ENCODE results near the gene NCMAP. TPM values are rescaled to one million over a fixed set of nuclear protein-coding genes. Genes with fewer than 3 reads are reported as not detected.
A peak's percentile ranks its signal among the peaks of the same experiment; 100 is the strongest.

The NCMAP gene
- total RNA-seq, 4 donors from 2014 or later = 0.12 to 0.19 TPM; not detected in 2

DNA sequence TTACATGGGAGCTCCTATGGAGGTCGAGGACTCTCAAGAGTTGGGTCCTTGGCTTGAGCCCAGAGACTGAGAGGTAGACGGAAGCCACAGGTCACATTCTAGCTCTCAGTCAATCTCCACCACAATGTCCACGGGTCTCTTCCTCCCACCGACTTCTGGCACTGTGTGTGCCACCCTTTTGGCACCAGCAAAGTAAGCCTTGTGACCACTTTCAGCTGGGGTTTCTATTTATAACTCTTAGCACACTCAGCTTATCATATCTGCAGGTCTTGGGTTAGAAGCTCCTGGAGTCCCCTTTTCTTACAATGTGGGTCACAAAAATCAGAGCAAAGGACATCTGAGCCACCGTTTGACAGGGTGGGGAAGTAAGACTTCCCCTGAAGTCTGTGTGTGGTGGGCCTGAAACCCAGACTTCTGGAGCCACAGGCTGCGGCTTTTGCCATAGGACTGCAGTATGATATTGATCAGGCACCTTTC is 28.3 kb downstream of the NCMAP start:
- no peaks in the 10 kb centered on the region for H3K9me3 ChIP-seq
- 38 to 57% methylated on average over 5 to 6 of the region's 6 CpGs for WGBS, 2 donors
- no peak for TF ChIP-seq POLR2A (IDR thresholded peaks at IDR 0.05)
- TF ChIP-seq, protein P1, sequence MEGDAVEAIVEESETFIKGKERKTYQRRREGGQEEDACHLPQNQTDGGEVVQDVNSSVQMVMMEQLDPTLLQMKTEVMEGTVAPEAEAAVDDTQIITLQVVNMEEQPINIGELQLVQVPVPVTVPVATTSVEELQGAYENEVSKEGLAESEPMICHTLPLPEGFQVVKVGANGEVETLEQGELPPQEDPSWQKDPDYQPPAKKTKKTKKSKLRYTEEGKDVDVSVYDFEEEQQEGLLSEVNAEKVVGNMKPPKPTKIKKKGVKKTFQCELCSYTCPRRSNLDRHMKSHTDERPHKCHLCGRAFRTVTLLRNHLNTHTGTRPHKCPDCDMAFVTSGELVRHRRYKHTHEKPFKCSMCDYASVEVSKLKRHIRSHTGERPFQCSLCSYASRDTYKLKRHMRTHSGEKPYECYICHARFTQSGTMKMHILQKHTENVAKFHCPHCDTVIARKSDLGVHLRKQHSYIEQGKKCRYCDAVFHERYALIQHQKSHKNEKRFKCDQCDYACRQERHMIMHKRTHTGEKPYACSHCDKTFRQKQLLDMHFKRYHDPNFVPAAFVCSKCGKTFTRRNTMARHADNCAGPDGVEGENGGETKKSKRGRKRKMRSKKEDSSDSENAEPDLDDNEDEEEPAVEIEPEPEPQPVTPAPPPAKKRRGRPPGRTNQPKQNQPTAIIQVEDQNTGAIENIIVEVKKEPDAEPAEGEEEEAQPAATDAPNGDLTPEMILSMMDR (IDR thresholded peaks at IDR 0.05) = no peak
- H3K27ac ChIP-seq = no peak overlapping the region
- peaks cover 0 to 3% (median 0%) of the 10 kb centered on the region in 3 donors for H3K4me1 ChIP-seq
- peaks cover 0 to 30% (median 1%) of the 10 kb centered on the region in 4 donors for H3K27me3 ChIP-seq
- no peak overlapping the region for H3K4me3 ChIP-seq
- DNase-seq = no peak
- H3K36me3 ChIP-seq = no peaks in the 10 kb centered on the region
- intact Hi-C loops (cut with DNase I) = no loop called here

DNA sequence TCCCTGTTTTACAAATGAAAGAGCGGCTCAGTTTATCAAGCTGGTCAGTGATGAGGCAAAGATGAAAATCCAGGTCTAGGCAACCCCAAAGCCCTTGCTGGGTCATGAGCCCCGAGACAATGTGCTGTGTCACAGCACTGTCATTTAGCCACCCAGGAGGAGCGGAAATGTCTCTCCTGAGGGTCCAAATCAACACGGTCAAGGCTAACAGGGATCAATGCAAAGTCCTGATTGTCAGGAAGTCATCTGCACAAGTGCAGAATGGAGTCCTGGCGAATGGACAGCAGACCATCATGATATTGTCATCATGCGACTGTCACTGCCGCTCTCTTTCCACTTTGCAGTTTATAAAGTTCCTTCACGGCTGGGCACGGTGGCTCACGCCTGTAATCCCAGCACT is 30.2 kb downstream of the NCMAP start:
- WGBS, 2 donors = 78 to 82% methylated on average over 7 to 10 of the region's 10 CpGs
- Histone ChIP-seq H3K4me1 (peaks cover 0 to 3% (median 0%) of the 10 kb centered on the region in 3 donors), H3K9me3 (no peaks in the 10 kb centered on the region), H3K36me3 (no peaks in the 10 kb centered on the region), H3K27me3 (peaks cover 0 to 38% (median 1%) of the 10 kb centered on the region in 4 donors), H3K4me3 (no peak overlapping the region), H3K27ac (no peak overlapping the region)
- intact Hi-C loops (cut with DNase I) = no loop called here
- TF ChIP-seq POLR2A (IDR thresholded peaks at IDR 0.05) = no peak
- TF ChIP-seq, protein P1 (IDR thresholded peaks at IDR 0.05) = no peak
- DNase-seq = no peak

DNA sequence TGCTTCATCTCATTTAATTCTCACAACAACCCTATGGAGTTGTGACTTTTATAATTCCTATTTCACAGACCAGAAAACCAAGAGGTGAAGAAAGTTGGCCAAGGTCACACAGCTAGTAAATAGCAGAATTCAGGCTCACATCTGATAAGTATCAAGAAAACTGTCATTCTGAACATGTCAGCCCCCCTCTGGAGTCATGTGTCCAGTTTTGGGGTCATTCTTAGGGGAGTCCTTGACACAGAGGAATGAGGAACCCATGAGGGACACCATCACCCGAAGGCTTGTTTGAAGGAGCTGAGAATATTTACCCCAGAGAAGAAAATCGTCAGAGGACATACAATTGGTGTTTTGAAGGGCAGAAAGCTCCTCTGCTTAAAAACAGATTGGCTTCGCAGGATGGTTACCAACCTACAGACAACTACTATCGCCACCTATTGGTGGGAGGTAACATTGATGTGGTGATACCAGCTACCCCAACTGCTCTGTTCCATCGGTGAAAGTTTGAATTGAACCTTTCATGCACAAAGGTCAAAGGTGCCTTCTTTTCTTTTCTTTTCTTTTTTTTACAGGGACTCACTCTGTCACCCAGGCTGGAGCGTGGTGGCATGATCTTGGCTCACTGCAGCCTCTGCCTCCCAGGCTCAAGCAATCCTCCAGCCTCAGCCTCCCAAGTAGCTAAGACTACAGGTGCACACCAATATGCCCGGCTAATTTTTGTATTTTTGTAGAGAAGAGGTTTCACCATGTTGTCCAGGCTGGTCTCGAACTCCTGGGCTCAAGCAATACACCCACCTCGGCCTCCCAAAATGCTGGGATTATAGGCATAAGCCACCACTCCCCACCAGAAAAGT is 31.3 kb downstream of the NCMAP start:
- no peak for DNase-seq
- TF ChIP-seq, protein P1 (IDR thresholded peaks at IDR 0.05) = peak; percentile 65 to 76 (median 72)
- no peak for TF ChIP-seq POLR2A (IDR thresholded peaks at IDR 0.05)
- 17 to 29% methylated on average over 9 of the region's 9 CpGs for WGBS, 2 donors
- Histone ChIP-seq H3K4me1 (peaks cover 0 to 10% (median 0%) of the 10 kb centered on the region in 3 donors), H3K36me3 (no peaks in the 10 kb centered on the region), H3K27ac (no peak overlapping the region), H3K27me3 (peaks cover 0 to 38% (median 1%) of the 10 kb centered on the region in 4 donors), H3K9me3 (no peaks in the 10 kb centered on the region), H3K4me3 (no peak overlapping the region)
- intact Hi-C loops (cut with DNase I) = no loop called here

DNA sequence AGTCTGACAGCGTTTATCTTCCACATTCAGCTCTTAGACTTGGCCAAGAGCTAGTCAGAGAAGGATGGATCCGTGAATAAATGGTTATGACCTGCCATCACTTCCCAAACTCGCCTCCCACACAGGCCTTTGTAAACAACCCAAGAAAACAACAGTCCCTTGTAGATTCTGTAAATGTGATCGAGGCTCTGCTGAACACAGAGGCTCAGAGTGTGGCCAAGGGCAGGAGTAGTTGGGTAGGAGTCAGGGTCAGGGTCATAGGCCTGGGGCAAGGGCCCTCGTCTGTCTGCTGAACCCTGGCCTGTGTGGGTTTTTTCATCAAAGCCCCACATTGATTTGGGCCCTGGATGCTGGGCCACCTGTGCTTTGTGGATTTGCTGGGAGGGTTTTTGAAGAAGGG is 32.7 kb downstream of the NCMAP start:
- 63 to 69% methylated on average over 5 of the region's 5 CpGs for WGBS, 2 donors
- intact Hi-C loops (cut with DNase I) = no loop called here
- H3K9me3 ChIP-seq = no peaks in the 10 kb centered on the region
- H3K4me3 ChIP-seq = no peak overlapping the region
- H3K27me3 ChIP-seq = peaks cover 0 to 38% (median 1%) of the 10 kb centered on the region in 4 donors
- no peaks in the 10 kb centered on the region for H3K36me3 ChIP-seq
- peaks cover 0 to 10% (median 0%) of the 10 kb centered on the region in 3 donors for H3K4me1 ChIP-seq
- no peak for DNase-seq
- H3K27ac ChIP-seq = no peak overlapping the region
- TF ChIP-seq POLR2A (IDR thresholded peaks at IDR 0.05) = no peak
- TF ChIP-seq, protein P1 (IDR thresholded peaks at IDR 0.05) = no peak

DNA sequence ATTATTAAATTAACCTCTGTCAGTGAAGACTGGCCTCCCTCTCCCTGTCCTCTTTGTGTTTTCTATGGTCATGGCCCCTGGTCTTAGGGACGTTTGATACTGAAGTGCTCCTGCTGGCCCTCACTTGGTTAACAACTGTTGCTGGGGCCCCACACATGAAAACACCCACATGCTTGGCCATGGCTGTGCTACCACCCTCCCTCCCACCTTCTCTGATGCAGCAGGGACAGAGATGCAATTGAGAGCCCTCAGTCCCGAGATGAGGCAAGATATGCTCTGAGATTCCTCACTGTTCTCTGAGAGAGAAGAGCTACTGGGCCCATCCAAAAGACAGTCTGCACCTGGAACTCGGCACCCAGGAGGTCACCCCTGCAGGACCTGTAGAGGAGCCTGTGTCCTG is 33.3 kb downstream of the NCMAP start:
- TF ChIP-seq POLR2A (IDR thresholded peaks at IDR 0.05) = no peak
- TF ChIP-seq, protein P1 (IDR thresholded peaks at IDR 0.05) = no peak
- peaks cover 0 to 31% (median 1%) of the 10 kb centered on the region in 4 donors for H3K27me3 ChIP-seq
- no peaks in the 10 kb centered on the region for H3K36me3 ChIP-seq
- no peak overlapping the region for H3K27ac ChIP-seq
- WGBS, 2 donors = 69 to 71% methylated on average over 2 to 3 of the region's 3 CpGs
- H3K4me1 ChIP-seq = peaks cover 0 to 14% (median 1%) of the 10 kb centered on the region in 3 donors
- H3K4me3 ChIP-seq = no peak overlapping the region
- DNase-seq = no peak
- intact Hi-C loops (cut with DNase I) = no loop called here
- no peaks in the 10 kb centered on the region for H3K9me3 ChIP-seq
